ENCODE measurements around the gene C19orf81.

DNA sequence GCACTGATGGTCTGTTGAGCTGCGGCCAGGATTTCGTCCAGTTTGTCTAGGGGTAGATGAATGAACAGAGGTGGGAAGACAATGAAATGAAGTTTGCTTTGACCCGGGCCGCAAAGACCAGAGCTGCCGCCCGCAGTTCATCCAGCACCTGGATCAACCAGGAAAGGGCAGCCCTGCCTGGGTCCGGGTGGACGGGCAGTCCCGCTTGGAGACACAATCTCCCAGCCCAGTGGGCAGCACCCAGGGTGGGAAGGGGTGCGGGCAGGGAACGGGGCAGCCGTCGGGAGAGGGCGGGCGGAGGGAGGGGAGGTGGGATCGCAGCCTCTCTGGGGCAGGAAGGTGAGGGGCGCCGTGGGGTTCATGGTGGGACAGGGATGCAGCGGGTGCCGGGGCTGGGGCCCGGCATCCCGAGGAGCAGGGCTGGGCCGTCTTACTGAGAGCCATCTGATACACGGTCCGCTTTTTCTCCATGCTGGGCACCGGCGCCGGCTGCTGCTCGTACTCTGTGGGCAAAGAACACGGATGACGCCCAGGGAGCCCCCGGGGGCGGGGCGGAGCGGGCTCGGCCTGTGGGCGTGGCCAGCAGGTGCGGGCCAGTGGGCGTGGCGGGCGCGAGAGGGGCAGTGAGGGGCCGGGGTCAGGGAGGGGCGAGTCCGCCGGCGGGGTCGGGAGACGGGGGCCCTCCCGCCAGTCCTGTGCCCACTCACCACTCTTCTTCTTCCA lies 37.2 kb downstream of the C19orf81 start:
- TF ChIP-seq, protein P1, sequence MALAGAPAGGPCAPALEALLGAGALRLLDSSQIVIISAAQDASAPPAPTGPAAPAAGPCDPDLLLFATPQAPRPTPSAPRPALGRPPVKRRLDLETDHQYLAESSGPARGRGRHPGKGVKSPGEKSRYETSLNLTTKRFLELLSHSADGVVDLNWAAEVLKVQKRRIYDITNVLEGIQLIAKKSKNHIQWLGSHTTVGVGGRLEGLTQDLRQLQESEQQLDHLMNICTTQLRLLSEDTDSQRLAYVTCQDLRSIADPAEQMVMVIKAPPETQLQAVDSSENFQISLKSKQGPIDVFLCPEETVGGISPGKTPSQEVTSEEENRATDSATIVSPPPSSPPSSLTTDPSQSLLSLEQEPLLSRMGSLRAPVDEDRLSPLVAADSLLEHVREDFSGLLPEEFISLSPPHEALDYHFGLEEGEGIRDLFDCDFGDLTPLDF (CRISPR knock-in tag; IDR thresholded peaks at IDR 0.05) = no peak
- no peak for TF ChIP-seq SMAD3 (CRISPR knock-in tag; IDR thresholded peaks at IDR 0.05; ENCODE audit: borderline replicate concordance)
